Measurements from ENCODE around the gene ALG5.

Gene ALG5

GRCh38 chr13:36910545-36910944, 88.6 kb downstream of the ALG5 start:
- Histone ChIP-seq H2AFZ (ENCODE audit: low read depth) (no peak overlapping the region), H3K4me3 (IDR thresholded peaks at IDR 0.05; ENCODE audit: insufficient read depth, low read depth, low read length) (no peak overlapping the region), H3K9ac (no peak overlapping the region), H3K4me2 (no peak overlapping the region), H3K79me2 (ENCODE audit: insufficient read depth, low read depth) (no peaks in the 10 kb centered on the region), H3K27me3 (ENCODE audit: insufficient read depth, low read depth) (no peaks in the 10 kb centered on the region), H3K27ac (no peak overlapping the region), H4K20me1 (ENCODE audit: insufficient read depth) (no peaks in the 10 kb centered on the region), H3K36me3 (ENCODE audit: insufficient read depth) (no peaks in the 10 kb centered on the region), H3K4me1 (ENCODE audit: low read depth, poor library complexity, severe bottlenecking) (no peaks in the 10 kb centered on the region)
- TF ChIP-seq CTCF (conservative IDR thresholded peaks at IDR 0.05; ENCODE audit: low read depth, low read length): no peak

GRCh38 chr13:36907821-36908220, 91.3 kb downstream of the ALG5 start:
- Histone ChIP-seq H3K4me2 (no peak overlapping the region), H3K9ac (no peak overlapping the region), H3K27ac (no peak overlapping the region), H3K36me3 (ENCODE audit: insufficient read depth) (no peaks in the 10 kb centered on the region), H3K4me3 (IDR thresholded peaks at IDR 0.05; ENCODE audit: insufficient read depth, low read depth, low read length) (no peak overlapping the region), H3K4me1 (ENCODE audit: low read depth, poor library complexity, severe bottlenecking) (no peaks in the 10 kb centered on the region), H4K20me1 (ENCODE audit: insufficient read depth) (no peaks in the 10 kb centered on the region), H2AFZ (ENCODE audit: low read depth) (no peak overlapping the region), H3K79me2 (ENCODE audit: insufficient read depth, low read depth) (no peaks in the 10 kb centered on the region), H3K27me3 (ENCODE audit: insufficient read depth, low read depth) (no peaks in the 10 kb centered on the region)
- TF ChIP-seq CTCF (conservative IDR thresholded peaks at IDR 0.05; ENCODE audit: low read depth, low read length): no peak

GRCh38 chr13:36907266-36907665, 91.9 kb downstream of the ALG5 start:
- Histone ChIP-seq H3K27me3 (ENCODE audit: insufficient read depth, low read depth) (no peaks in the 10 kb centered on the region), H3K27ac (no peak overlapping the region), H4K20me1 (ENCODE audit: insufficient read depth) (no peaks in the 10 kb centered on the region), H3K4me2 (no peak overlapping the region), H3K36me3 (ENCODE audit: insufficient read depth) (no peaks in the 10 kb centered on the region), H3K4me3 (IDR thresholded peaks at IDR 0.05; ENCODE audit: insufficient read depth, low read depth, low read length) (no peak overlapping the region), H2AFZ (ENCODE audit: low read depth) (no peak overlapping the region), H3K4me1 (ENCODE audit: low read depth, poor library complexity, severe bottlenecking) (no peaks in the 10 kb centered on the region), H3K79me2 (ENCODE audit: insufficient read depth, low read depth) (no peaks in the 10 kb centered on the region), H3K9ac (no peak overlapping the region)
- no peak for TF ChIP-seq CTCF (conservative IDR thresholded peaks at IDR 0.05; ENCODE audit: low read depth, low read length)

GRCh38 chr13:36905944-36906343, 93.2 kb downstream of the ALG5 start:
- Histone ChIP-seq H3K27me3 (ENCODE audit: insufficient read depth, low read depth) (no peaks in the 10 kb centered on the region), H4K20me1 (ENCODE audit: insufficient read depth) (no peaks in the 10 kb centered on the region), H3K36me3 (ENCODE audit: insufficient read depth) (no peaks in the 10 kb centered on the region), H3K27ac (no peak overlapping the region), H3K79me2 (ENCODE audit: insufficient read depth, low read depth) (no peaks in the 10 kb centered on the region), H3K4me3 (IDR thresholded peaks at IDR 0.05; ENCODE audit: insufficient read depth, low read depth, low read length) (no peak overlapping the region), H3K4me2 (no peak overlapping the region), H2AFZ (ENCODE audit: low read depth) (no peak overlapping the region), H3K4me1 (ENCODE audit: low read depth, poor library complexity, severe bottlenecking) (no peaks in the 10 kb centered on the region), H3K9ac (no peak overlapping the region)
- no peak for TF ChIP-seq CTCF (conservative IDR thresholded peaks at IDR 0.05; ENCODE audit: low read depth, low read length)

All from KMS-11 (cell line).